ENCODE measurements around the gene DGKQ.
"Not testable (repeated sequence)": the region's sequence is repeated elsewhere in the genome, so short reads cannot be mapped to it uniquely, and the experiment has no call there.

The DGKQ gene

GRCh38 chr4:976016-976415 lies 2.6 kb upstream of the DGKQ start:
- not testable (repeated sequence) for DNase-seq (ENCODE audit: low read depth)

- no peak for DNase-seq (ENCODE audit: low read depth)
These were observed 1.3 kb upstream of the DGKQ start for GRCh38 chr4:974668-975067.

GRCh38 chr4:972651-973424 lies 531 bp downstream of the DGKQ start:
- no peak for DNase-seq (ENCODE audit: low read depth)

DNA sequence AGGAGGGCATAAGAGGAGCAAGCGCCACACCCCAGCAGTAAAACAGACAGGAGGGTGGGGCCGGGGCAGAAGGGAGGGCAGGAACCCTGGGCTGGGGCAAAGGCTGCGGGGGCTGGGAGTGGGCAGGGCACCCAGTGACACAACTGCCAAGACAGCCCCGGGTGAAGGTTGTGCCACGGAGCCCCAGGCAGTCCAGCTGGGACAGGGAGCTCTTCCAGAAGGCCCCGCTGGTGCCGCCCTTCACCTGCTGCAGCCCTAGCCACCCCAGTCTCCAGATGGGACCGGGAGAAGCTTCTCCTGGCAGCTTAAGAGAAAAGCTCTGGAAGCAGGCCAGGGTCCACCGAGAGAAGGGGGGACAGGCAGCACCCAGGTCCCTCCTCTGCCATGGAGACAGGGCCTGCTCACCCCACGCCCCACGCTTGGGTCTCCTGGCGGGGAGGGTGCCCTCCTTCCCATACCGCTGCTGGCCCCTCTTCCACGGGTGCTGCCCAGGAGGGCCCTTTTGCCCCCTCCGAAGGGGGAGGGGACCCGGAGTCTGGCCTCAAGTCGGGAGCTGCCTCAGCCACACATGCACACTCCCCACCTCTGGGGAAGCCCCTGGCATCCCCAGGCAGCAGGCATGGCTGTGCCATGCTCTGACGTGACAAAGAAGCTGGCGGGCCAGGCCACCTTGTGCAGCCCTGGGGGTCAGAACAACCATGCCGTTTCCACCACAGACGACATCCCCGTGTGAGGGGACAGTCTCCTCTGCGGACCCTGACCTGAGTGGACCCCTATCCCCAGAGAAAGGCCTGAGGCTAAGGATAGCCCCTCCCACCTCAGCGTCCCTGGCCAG lies 1.5 kb downstream of the DGKQ start:
- no peak for DNase-seq (ENCODE audit: low read depth)

GRCh38 chr4:970854-971520 lies 2.4 kb downstream of the DGKQ start:
- DNase-seq (ENCODE audit: low read depth): no peak

- DNase-seq (ENCODE audit: low read depth): no peak
These were observed 3.2 kb downstream of the DGKQ start for GRCh38 chr4:970046-970745.

- no peak for DNase-seq (ENCODE audit: low read depth)
These were observed 4.6 kb downstream of the DGKQ start for GRCh38 chr4:968621-969394.

DNA sequence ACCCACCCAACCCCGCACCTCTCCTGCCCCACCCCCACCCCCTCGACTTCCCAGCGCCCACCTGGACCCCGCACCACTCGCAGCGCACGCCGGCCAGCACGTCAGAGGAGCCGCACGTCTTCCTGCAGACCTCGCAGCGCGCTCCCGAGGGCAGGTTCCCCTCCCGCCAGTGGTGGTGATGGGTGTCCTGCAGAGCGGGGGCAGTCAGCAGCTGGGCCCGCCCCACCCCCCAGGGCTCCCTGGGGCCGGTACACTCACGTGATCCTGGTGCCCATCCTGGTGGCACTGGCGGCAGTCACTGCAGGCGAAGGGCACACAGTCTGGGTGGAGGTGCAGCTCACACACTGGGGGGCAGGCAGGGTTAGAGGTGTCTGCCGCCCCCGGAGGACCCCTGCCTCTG lies 5.1 kb downstream of the DGKQ start:
- DNase-seq (ENCODE audit: low read depth): no peak

DNA sequence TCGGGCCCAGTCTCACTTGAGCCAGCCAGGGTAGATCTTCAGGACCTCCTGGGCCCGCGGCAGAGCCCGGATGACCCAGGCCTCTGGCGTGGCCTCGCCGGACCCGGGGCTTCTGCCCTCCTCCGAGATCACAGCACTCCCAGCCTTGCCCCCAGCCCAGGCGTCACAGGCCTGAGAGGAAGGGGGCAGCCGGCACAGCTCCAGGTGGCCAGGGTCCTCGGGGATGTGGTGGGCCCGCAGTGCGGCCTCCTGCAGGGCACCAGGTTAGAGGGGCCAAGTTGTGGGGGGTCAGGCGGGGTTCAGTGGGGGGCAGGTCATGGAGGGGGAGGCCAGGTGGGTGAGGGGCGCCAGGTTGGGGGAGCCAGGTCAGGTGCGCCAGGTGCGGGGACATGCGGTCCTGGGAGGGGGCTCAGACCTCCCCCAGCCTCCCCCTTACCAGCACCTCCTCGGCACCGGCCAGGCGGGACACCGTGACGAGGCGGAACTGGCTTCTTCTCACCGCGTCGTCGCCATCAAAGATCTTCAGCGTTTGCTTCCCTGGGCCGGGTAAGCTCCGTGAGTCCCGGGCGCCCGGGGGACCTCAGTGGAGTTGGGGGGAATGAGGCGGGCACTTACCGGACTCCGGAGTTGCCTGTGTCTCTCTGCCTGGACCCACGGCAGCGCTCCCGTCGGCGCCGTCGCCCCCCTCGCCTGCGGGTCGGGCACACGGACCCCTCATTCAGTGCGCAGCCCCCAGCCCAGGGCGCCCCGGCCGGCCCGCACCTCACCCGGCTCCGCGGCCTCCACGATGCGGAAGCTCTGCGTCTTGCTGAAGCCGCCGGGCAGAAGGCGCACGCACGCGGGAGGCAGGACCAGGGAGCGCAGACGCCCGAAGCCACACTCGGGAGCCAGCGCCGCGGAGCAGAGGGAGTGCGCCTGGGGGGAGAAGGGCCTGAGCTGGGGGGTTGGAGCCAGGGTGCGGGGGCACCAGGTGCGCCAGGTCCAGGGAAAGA lies 6.0 kb downstream of the DGKQ start:
- no peak for DNase-seq (ENCODE audit: low read depth)

- no peak for DNase-seq (ENCODE audit: low read depth)
These were observed 6.9 kb downstream of the DGKQ start for GRCh38 chr4:966266-967112.

DNA sequence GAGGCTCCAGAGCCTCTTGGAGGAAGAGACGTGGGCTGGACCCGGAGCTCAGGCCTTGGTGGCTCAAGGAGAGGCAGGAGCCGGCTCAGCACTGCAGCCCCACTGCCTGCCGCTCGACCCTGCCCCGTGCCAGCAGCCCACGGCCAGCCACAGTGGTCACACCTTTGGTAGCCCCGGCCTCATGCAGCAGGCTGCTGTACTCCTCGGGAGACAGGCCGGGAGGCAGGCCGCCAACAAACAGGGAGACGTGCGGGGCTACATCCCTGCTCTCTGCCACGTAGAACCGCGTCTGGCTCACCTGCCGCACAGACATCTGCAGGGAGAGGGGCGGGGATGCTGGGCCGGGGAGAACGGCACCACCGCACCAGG lies 7.6 kb downstream of the DGKQ start:
- DNase-seq (ENCODE audit: low read depth): no peak

- DNase-seq (ENCODE audit: low read depth): no peak
These were observed 8.2 kb downstream of the DGKQ start for GRCh38 chr4:965048-965765.

GRCh38 chr4:964346-965025 lies 8.9 kb downstream of the DGKQ start:
- DNase-seq (ENCODE audit: low read depth): no peak

DNA sequence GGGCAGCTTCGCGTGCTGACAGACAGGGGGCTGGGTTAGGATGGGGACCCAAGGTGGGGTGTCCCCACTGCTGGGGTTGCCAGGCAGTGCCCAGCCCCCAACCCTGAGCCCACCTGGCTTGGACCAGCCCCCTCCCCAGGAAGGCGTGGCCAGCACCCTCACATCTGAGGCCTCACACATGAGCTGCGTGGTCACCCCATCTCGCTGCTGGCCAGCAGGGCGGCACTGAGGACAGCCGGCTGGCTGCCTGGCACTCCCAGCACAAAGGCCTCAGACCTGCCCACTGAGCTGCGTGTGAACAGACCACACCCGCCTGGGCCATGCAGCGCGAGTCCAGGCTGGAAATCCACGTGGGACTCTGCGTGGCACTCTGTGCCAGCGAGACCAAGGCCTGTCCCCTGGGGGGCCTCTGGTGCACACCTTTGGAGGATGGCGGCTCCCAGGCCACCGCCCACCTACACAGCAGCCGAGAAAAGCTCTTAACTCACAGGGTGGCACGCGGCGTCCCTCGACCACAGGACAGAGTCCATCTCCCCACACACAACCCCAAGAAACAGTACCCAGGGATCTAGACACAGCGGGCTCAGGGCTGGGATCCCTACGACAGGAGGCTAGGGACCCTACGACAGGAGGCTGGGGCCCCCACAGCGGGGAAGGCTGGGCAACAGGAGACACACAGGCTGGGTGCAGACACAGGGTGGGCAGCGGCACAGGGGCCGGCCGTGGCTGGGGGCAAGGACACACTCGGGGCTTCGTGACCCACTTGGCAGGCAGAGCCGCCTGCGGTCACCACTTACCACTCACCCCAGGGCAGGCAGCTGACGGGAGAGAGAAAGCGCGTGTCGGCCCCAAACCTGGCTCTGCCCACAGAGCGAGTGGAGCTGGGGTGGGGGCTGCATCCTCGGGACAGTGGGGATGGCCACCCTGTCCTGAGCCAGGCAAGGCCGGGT lies 9.8 kb downstream of the DGKQ start:
- no peak for DNase-seq (ENCODE audit: low read depth)

GRCh38 chr4:962231-963208 lies 10.8 kb downstream of the DGKQ start:
- DNase-seq (ENCODE audit: low read depth): no peak
